Measurements from ENCODE around the gene RIPOR3.
"Not testable (repeated sequence)": the region's sequence is repeated elsewhere in the genome, so short reads cannot be mapped to it uniquely, and the experiment has no call there.

The RIPOR3 gene

GRCh38 chr20:50545126-50545525 lies 146.2 kb downstream of the RIPOR3 start:
- TF ChIP-seq GATA1 (IDR thresholded peaks at IDR 0.05; ENCODE audit: low read depth, low read length), result no peak
- TF ChIP-seq POLR2A (IDR thresholded peaks at IDR 0.05; ENCODE audit: low read length), result no peak

GRCh38 chr20:50543326-50543725 lies 148.0 kb downstream of the RIPOR3 start:
- DNase-seq, result no peak
- TF ChIP-seq GATA1 (IDR thresholded peaks at IDR 0.05; ENCODE audit: low read depth, low read length) (no peak), POLR2A (IDR thresholded peaks at IDR 0.05; ENCODE audit: low read length) (no peak)

More at GRCh38 chr20:50545126-50545525, 146.2 kb downstream of the RIPOR3 start:
- no peak for DNase-seq

- no peak for TF ChIP-seq GATA1 (IDR thresholded peaks at IDR 0.05; ENCODE audit: low read depth, low read length)
- no peak for TF ChIP-seq POLR2A (IDR thresholded peaks at IDR 0.05; ENCODE audit: low read length)
- no peak for DNase-seq
Measured at GRCh38 chr20:50541606-50542041, 149.7 kb downstream of the RIPOR3 start.

- TF ChIP-seq GATA1 (IDR thresholded peaks at IDR 0.05; ENCODE audit: low read depth, low read length) (no peak), POLR2A (IDR thresholded peaks at IDR 0.05; ENCODE audit: low read length) (no peak)
- DNase-seq, result no peak
Measured at GRCh38 chr20:50540620-50541605, 150.4 kb downstream of the RIPOR3 start.

- not testable (repeated sequence) for DNase-seq
Measured at GRCh38 chr20:50539798-50540197, 151.5 kb downstream of the RIPOR3 start.

GRCh38 chr20:50538276-50538675 lies 153.1 kb downstream of the RIPOR3 start:
- no peak for DNase-seq

GRCh38 chr20:50537546-50538201 lies 153.7 kb downstream of the RIPOR3 start:
- DNase-seq, result no peak
- TF ChIP-seq POLR2A (IDR thresholded peaks at IDR 0.05; ENCODE audit: low read length) (no peak), GATA1 (IDR thresholded peaks at IDR 0.05; ENCODE audit: low read depth, low read length) (no peak)

More at GRCh38 chr20:50538276-50538675, 153.1 kb downstream of the RIPOR3 start:
- TF ChIP-seq POLR2A (IDR thresholded peaks at IDR 0.05; ENCODE audit: low read length) (no peak), GATA1 (IDR thresholded peaks at IDR 0.05; ENCODE audit: low read depth, low read length) (no peak)

- DNase-seq, result no peak
- TF ChIP-seq GATA1 (IDR thresholded peaks at IDR 0.05; ENCODE audit: low read depth, low read length), result no peak
- TF ChIP-seq POLR2A (IDR thresholded peaks at IDR 0.05; ENCODE audit: low read length), result no peak
Measured at GRCh38 chr20:50536333-50536732, 155.0 kb downstream of the RIPOR3 start.
